HUES48 (cell line): Measurements from ENCODE around the gene UVRAG.

Experiments used
- H3K27ac ChIP-seq: one replicate; pipeline ENCODE4 v1.7.0; 2013; ENCODE audit warnings: low read depth, low read length, inconsistent platforms
- H3K27me3 ChIP-seq: 2 replicates; pipeline ENCODE4 v1.6.1; 2013; ENCODE audit warnings: mild to moderate bottlenecking, low read length; ENCODE audit not compliant: control insufficient read depth, insufficient read depth
- H3K36me3 ChIP-seq: 2 replicates; pipeline ENCODE4 v1.6.1; 2013; ENCODE audit warnings: low read length; ENCODE audit not compliant: control insufficient read depth, insufficient read depth
- H3K4me1 ChIP-seq: 2 replicates; pipeline ENCODE4 v1.6.1; 2013; ENCODE audit warnings: mild to moderate bottlenecking, low read length; ENCODE audit not compliant: control insufficient read depth, insufficient read depth
- H3K4me3 ChIP-seq: 2 replicates; pipeline ENCODE4 v1.5.1; 2013; ENCODE audit warnings: mild to moderate bottlenecking, low read depth, low read length
- H3K9ac ChIP-seq: 2 replicates; pipeline ENCODE4 v1.6.1; 2013; ENCODE audit warnings: mild to moderate bottlenecking, low read depth, low read length, moderate library complexity
- H3K9me3 ChIP-seq: 2 replicates; pipeline ENCODE4 v1.6.1; 2013; ENCODE audit warnings: low read length; ENCODE audit not compliant: control insufficient read depth, insufficient read depth

Gene UVRAG

DNA sequence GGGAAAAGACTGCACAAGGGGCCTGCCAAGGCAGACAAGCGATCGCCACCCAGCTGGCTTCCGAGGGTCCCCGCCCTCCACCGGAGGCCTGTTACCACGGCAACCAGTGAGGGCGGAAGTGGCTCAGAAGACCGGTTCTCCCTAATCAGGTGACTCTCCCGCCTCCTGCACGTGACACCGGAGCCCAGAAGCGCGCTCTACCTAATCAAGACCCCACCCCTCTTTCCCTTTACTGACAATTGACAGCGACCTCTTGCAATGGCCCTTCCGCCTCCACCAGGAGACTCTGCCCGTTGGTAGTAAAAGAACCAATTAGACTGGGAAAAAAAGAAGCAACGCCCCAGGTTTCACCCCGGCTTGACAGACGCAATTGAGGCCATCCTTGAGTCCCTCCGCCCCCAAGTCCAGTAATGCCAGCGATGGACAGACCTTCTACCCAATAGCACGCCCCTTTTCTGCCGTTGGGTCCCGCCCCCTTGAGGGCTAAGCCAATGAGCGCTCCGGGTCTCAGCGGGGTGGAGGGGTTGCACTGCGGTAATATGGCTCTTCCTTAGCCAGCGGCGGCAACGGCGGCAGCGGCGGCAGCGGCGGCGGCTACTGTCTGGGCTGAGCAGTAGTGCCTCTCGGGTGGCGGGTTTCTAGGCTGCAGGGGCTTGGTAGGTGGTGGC is at the start of gene UVRAG:
Gene UVRAG, plus strand, starts transcription at position 534 of the 668 bp plus-strand sequence. CDS start 198 bp downstream, outside the sequence.
- Histone ChIP-seq H3K9me3 (no peaks in the 10 kb centered on the region), H3K4me1 (peaks cover 23% of the 10 kb centered on the region), H3K36me3 (no peaks in the 10 kb centered on the region), H3K27ac (peak within 1 kb of the TSS; percentile 72), H3K4me3 (peak within 1 kb of the TSS; percentile 85), H3K27me3 (peaks cover 2% of the 10 kb centered on the region; the same call in 1 of the 2 replicates), H3K9ac (peak within 1 kb of the TSS; percentile 41)

GRCh38 chr11:75766443-75767227 is 48.4 kb upstream of the UVRAG start:
- Histone ChIP-seq H3K4me3 (no peak overlapping the region), H3K27me3 (peaks cover 56% of the 10 kb centered on the region), H3K4me1 (peaks cover 8% of the 10 kb centered on the region), H3K36me3 (no peaks in the 10 kb centered on the region), H3K9me3 (no peaks in the 10 kb centered on the region), H3K27ac (no peak overlapping the region), H3K9ac (no peak overlapping the region)

GRCh38 chr11:75767228-75767572 is 47.8 kb upstream of the UVRAG start:
- Histone ChIP-seq H3K9ac (no peak overlapping the region), H3K4me1 (peaks cover 8% of the 10 kb centered on the region), H3K27ac (no peak overlapping the region), H3K36me3 (no peaks in the 10 kb centered on the region), H3K9me3 (no peaks in the 10 kb centered on the region), H3K4me3 (no peak overlapping the region), H3K27me3 (peaks cover 59% of the 10 kb centered on the region)

DNA sequence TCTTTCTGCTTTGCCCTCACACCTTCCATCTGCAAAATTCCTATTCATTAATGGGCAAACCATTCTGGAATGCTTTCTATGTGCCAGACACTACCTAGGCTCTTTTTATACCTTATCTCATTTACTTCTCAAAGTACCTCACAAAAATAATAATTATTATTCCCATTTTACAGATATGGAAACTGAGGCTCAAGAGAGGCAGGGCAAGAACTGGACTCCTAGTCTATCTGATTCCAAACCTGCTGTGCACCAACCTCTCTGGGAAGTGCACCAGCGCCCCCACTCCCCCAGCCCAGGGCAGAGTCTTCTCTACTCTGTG is 47.3 kb upstream of the UVRAG start:
- Histone ChIP-seq H3K9ac (no peak overlapping the region), H3K4me1 (peaks cover 8% of the 10 kb centered on the region), H3K4me3 (no peak overlapping the region), H3K9me3 (no peaks in the 10 kb centered on the region), H3K27ac (no peak overlapping the region), H3K36me3 (no peaks in the 10 kb centered on the region), H3K27me3 (peaks cover 59% of the 10 kb centered on the region)

GRCh38 chr11:75768112-75768908 is 46.7 kb upstream of the UVRAG start, which contains the start of gene DGAT2:
Gene DGAT2 (plus strand): TSS chr11:75768778. CDS start chr11:75768992, 214 bp downstream.
- Histone ChIP-seq H3K9me3 (no peaks in the 10 kb centered on the region), H3K27me3 (peaks cover 59% of the 10 kb centered on the region), H3K4me1 (peaks cover 8% of the 10 kb centered on the region), H3K27ac (peak within 1 kb of the TSS; percentile 79), H3K36me3 (no peaks in the 10 kb centered on the region), H3K4me3 (peak within 1 kb of the TSS; percentile 56), H3K9ac (peak within 1 kb of the TSS; percentile 88)

GRCh38 chr11:75768909-75769771 is 45.9 kb upstream of the UVRAG start:
- Histone ChIP-seq H3K4me3 (peak overlapping the region; percentile 56), H3K9me3 (no peaks in the 10 kb centered on the region), H3K27me3 (peaks cover 59% of the 10 kb centered on the region), H3K36me3 (no peaks in the 10 kb centered on the region), H3K27ac (no peak overlapping the region), H3K4me1 (peaks cover 8% of the 10 kb centered on the region), H3K9ac (no peak overlapping the region)

DNA sequence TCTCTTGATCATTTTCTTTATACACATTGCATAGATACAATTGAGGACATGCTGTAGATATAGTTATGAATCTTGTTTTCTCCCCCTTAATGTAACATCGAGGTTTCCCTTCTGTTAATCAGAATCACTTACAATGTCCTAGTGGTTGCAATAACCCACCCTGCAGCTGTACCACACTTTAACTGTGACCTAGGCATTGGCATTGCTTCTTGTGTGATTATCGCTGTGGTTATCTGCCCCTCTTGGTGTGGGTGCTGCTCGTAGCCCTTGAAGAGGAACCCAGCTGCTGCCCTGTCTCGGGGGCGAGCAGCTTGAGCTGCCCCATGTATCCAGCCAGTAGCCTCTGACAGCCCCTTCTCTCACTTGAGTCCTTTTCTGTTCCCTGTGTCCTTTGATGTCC is 44.9 kb upstream of the UVRAG start:
- peaks cover 13% of the 10 kb centered on the region for H3K4me1 ChIP-seq
- H3K27ac ChIP-seq: no peak overlapping the region
- H3K36me3 ChIP-seq: no peaks in the 10 kb centered on the region
- no peak overlapping the region for H3K4me3 ChIP-seq
- H3K9ac ChIP-seq: no peak overlapping the region
- H3K9me3 ChIP-seq: no peaks in the 10 kb centered on the region
- H3K27me3 ChIP-seq: peaks cover 59% of the 10 kb centered on the region

GRCh38 chr11:75771646-75772410 is 43.2 kb upstream of the UVRAG start:
- Histone ChIP-seq H3K27ac (no peak overlapping the region), H3K36me3 (no peaks in the 10 kb centered on the region), H3K9me3 (no peaks in the 10 kb centered on the region), H3K9ac (no peak overlapping the region), H3K27me3 (peaks cover 54% of the 10 kb centered on the region), H3K4me3 (no peak overlapping the region), H3K4me1 (peaks cover 21% of the 10 kb centered on the region)

DNA sequence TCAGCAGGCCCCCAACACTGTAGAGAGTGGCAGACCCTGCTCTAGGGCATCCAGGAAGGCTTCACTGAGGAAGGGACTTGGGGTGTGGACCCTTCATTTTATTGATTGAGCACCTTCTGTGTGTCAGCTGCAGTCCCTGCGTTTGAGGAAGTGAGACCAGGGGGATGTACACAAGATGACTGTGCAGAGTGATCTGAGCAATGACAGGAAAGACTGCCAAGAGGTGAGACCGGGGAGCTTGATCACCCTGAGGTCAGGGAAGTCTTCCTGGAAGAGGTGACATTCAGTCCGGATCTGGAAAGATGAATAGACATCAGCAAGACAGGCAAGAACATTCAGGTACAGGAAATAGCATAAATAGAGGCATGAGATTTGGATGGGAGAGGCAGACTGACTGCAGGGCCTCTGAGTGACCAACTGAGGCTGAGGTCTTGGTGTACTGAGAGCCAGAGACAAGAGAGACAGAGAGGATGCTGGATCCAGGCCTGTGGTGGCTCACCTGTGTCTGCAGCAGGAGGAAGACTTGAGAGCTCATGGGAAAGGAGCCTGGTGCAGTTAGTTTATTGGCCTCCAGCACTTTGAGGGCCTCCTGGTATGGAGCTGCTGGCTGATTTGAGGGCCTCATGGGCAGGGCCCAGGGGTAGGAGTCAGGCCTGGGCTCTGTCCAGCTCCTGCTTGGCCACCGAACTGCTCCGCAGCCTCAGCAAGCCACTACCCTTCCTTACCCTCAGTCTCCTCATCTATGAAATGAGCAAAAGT is 41.2 kb upstream of the UVRAG start:
- no peak overlapping the region for H3K9ac ChIP-seq
- no peaks in the 10 kb centered on the region for H3K9me3 ChIP-seq
- no peak overlapping the region for H3K27ac ChIP-seq
- H3K27me3 ChIP-seq: peaks cover 35% of the 10 kb centered on the region
- H3K4me3 ChIP-seq: no peak overlapping the region
- H3K4me1 ChIP-seq: peaks cover 21% of the 10 kb centered on the region
- no peaks in the 10 kb centered on the region for H3K36me3 ChIP-seq
